H1 (cell line): ENCODE results near the gene SMOC2. TPM values are rescaled to one million over a fixed set of nuclear protein-coding genes. Genes with fewer than 3 reads are reported as not detected.

ENCODE experiments used
- CTCF ChIA-PET: fragments of 300-600 bp; sonication (Branson Sonifier 250); formaldehyde crosslinking; loops from one replicate; lab custom pipeline; 2021; ENCODE audit not compliant: partially characterized antibody; lab: Charles Lee
- POLR2A ChIA-PET: fragments of 300-600 bp; sonication (Branson Sonifier 250); formaldehyde crosslinking; loops from one replicate; lab custom pipeline; 2021; ENCODE audit warnings: inconsistent platforms; ENCODE audit not compliant: partially characterized antibody; lab: Charles Lee
- DNase-seq, 2 experiments: peaks; one replicate each; pipeline versions ENCODE4 v3.0.0 to v3.0.0-alpha.2; 2010 to 2022; ENCODE audit warnings: low spot score in 2 of 2, low read depth in 1 of 2, mixed read lengths in 1 of 2
- FAIRE-seq: peaks from 2 replicates; lab custom pipeline; 2011; peaks lifted over from hg19 to GRCh38; lab: Jason Lieb, UNC
- H2AFZ ChIP-seq: 2 replicates; pipeline ENCODE4 v1.8.1; 2012; ENCODE audit warnings: low read length, inconsistent platforms
- H2AK5ac ChIP-seq: 2 replicates; pipeline ENCODE4 v1.6.1; 2013; ENCODE audit warnings: low read depth, low read length
- H2BK120ac ChIP-seq: replicated peaks from 2 replicates; pipeline ENCODE3; 2013; ENCODE audit warnings: low read depth, low read length, inconsistent platforms
- H2BK12ac ChIP-seq: 2 replicates; pipeline ENCODE4 v1.6.1; 2013; ENCODE audit warnings: low read depth, low read length
- H2BK15ac ChIP-seq: 2 replicates; pipeline ENCODE4 v1.6.1; 2013; ENCODE audit warnings: low read length
- H2BK20ac ChIP-seq: 2 replicates; pipeline ENCODE4 v1.6.1; 2013; ENCODE audit warnings: low read length
- H2BK5ac ChIP-seq: 2 replicates; pipeline ENCODE4 v1.6.1; 2013; ENCODE audit warnings: low read depth, low read length
- H3K14ac ChIP-seq: 2 replicates; pipeline ENCODE4 v1.6.1; 2013; ENCODE audit warnings: inconsistent platforms; ENCODE audit not compliant: insufficient read length
- H3K18ac ChIP-seq: 2 replicates; pipeline ENCODE4 v1.6.1; 2013; ENCODE audit warnings: low read length; ENCODE audit errors: extremely low read depth
- H3K23ac ChIP-seq: 2 replicates; pipeline ENCODE4 v1.6.1; 2013; ENCODE audit warnings: inconsistent platforms; ENCODE audit not compliant: insufficient read length
- H3K23me2 ChIP-seq: 2 replicates; pipeline ENCODE4 v1.6.1; 2013; ENCODE audit warnings: low read depth, low read length
- H3K27ac ChIP-seq: 2 replicates; pipeline ENCODE4 v1.6.1; 2011; ENCODE audit warnings: low read depth, low read length, inconsistent platforms
- H3K27me3 ChIP-seq, 4 experiments: replicated peaks in 1 of 4; 1 replicate in 1 of 4; 2 replicates in 3 of 4; pipeline versions ENCODE4 v1.6.1 to v1.8.1; 2011 to 2013; ENCODE audit warnings: low read length in 3 of 4, mild to moderate bottlenecking in 3 of 4, inconsistent platforms in 2 of 4, mixed read lengths in 2 of 4, moderate library complexity in 1 of 4; ENCODE audit not compliant: control insufficient read depth in 3 of 4, insufficient read depth in 3 of 4; ENCODE audit errors: extremely low read depth in 1 of 4
- H3K36me3 ChIP-seq, 4 experiments: 2 replicates each; pipeline versions ENCODE4 v1.6.1 to v1.8.1; 2011 to 2013; ENCODE audit warnings: mild to moderate bottlenecking in 4 of 4, low read length in 3 of 4, moderate library complexity in 2 of 4, control low read depth in 1 of 4, inconsistent platforms in 1 of 4; ENCODE audit not compliant: insufficient read depth in 4 of 4, control insufficient read depth in 2 of 4
- H3K4ac ChIP-seq: replicated peaks from 2 replicates; pipeline ENCODE3; 2013; ENCODE audit warnings: low read length, low read depth, mixed read lengths, inconsistent platforms; ENCODE audit not compliant: insufficient read length
- H3K4me1 ChIP-seq, 4 experiments: replicated peaks in 1 of 4; 1 replicate in 1 of 4; 2 replicates in 3 of 4; pipeline versions ENCODE4 v1.6.1 to v1.8.1; 2011 to 2013; ENCODE audit warnings: low read length in 3 of 4, inconsistent platforms in 2 of 4, mixed read lengths in 1 of 4; ENCODE audit not compliant: insufficient read depth in 4 of 4, control insufficient read depth in 3 of 4
- H3K4me2 ChIP-seq, 2 experiments: 2 replicates each; pipeline versions ENCODE4 v1.6.1 to v1.8.1; 2011 to 2013; ENCODE audit warnings: low read depth in 2 of 2, low read length in 2 of 2, control low read depth in 1 of 2, inconsistent platforms in 1 of 2, mild to moderate bottlenecking in 1 of 2; ENCODE audit not compliant: insufficient read depth in 1 of 2
- H3K4me3 ChIP-seq, 4 experiments: fragments of 200-600, 300-600 bp in 1 of 4; sonication (generic), shearing (Covaris generic), sonication (Bioruptor Twin) in 1 of 4; 2 replicates each; pipeline versions ENCODE4 v1.5.1 to v1.8.1; 2011 to 2016; ENCODE audit warnings: low read length in 4 of 4, low read depth in 3 of 4, control low read depth in 2 of 4, inconsistent platforms in 2 of 4, mild to moderate bottlenecking in 2 of 4, mixed read lengths in 1 of 4, moderate library complexity in 1 of 4; ENCODE audit not compliant: insufficient read depth in 2 of 4; ENCODE audit errors: extremely low read depth in 1 of 4
- H3K56ac ChIP-seq: replicated peaks from 2 replicates; pipeline ENCODE3; 2013; ENCODE audit warnings: low read depth, mild to moderate bottlenecking, mixed read lengths, low read length, inconsistent platforms; ENCODE audit not compliant: insufficient read length
- H3K79me1 ChIP-seq: 2 replicates; pipeline ENCODE4 v1.6.1; 2013; ENCODE audit warnings: low read depth, low read length, control low read depth
- H3K79me2 ChIP-seq, 2 experiments: 2 replicates each; pipeline versions ENCODE4 v1.6.1 to v1.8.1; 2012 to 2013; ENCODE audit warnings: low read length in 2 of 2, mild to moderate bottlenecking in 2 of 2, inconsistent platforms in 1 of 2; ENCODE audit not compliant: insufficient read depth in 2 of 2, control insufficient read depth in 1 of 2
- H3K9ac ChIP-seq, 4 experiments: replicated peaks in 1 of 4; 1 replicate in 1 of 4; 2 replicates in 3 of 4; pipeline versions ENCODE4 v1.6.1 to v1.8.1; 2011 to 2013; ENCODE audit warnings: low read depth in 3 of 4, low read length in 3 of 4, control low read depth in 2 of 4, mild to moderate bottlenecking in 2 of 4, moderate library complexity in 2 of 4, inconsistent platforms in 1 of 4; ENCODE audit errors: extremely low read depth in 1 of 4
- H3K9me3 ChIP-seq, 2 experiments: 2 replicates each; pipeline versions ENCODE4 v1.6.1 to v1.8.1; 2012 to 2013; ENCODE audit warnings: mild to moderate bottlenecking in 2 of 2, moderate library complexity in 2 of 2, control low read depth in 1 of 2, inconsistent platforms in 1 of 2, low read depth in 1 of 2, low read length in 1 of 2, mixed read lengths in 1 of 2; ENCODE audit not compliant: insufficient read depth in 2 of 2
- H4K20me1 ChIP-seq, 2 experiments: replicated peaks in 1 of 2; 2 replicates each; pipeline versions ENCODE3 to v1.8.1; 2011 to 2013; ENCODE audit warnings: inconsistent platforms in 2 of 2, low read length in 2 of 2, mild to moderate bottlenecking in 1 of 2; ENCODE audit not compliant: insufficient read depth in 2 of 2, control insufficient read depth in 1 of 2
- H4K5ac ChIP-seq: 2 replicates; pipeline ENCODE4 v1.6.1; 2013; ENCODE audit warnings: low read length, low read depth, mixed read lengths, inconsistent platforms; ENCODE audit not compliant: insufficient read length
- H4K8ac ChIP-seq: 2 replicates; pipeline ENCODE4 v1.8.0; 2013; ENCODE audit warnings: mild to moderate bottlenecking, moderate library complexity, low read length, inconsistent platforms; ENCODE audit not compliant: insufficient read depth; ENCODE audit errors: extremely low read depth
- H4K91ac ChIP-seq: replicated peaks from 2 replicates; pipeline ENCODE3; 2013; ENCODE audit warnings: low read length, mixed read lengths, inconsistent platforms; ENCODE audit not compliant: insufficient read length
- ASH2L ChIP-seq: fragments of 200-600, 300-600 bp; sonication (generic); IDR thresholded peaks from one replicate; pipeline ENCODE4 v1.7.1; 2017; ENCODE audit warnings: low read length
- ATF3 ChIP-seq: IDR thresholded peaks from 2 replicates; pipeline ENCODE4 v1.6.1; 2011; ENCODE audit warnings: low read depth, mild to moderate bottlenecking, low read length; ENCODE audit not compliant: insufficient read depth
- GTF2F1 ChIP-seq: IDR thresholded peaks from 2 replicates; pipeline ENCODE4 v1.6.1; 2012; ENCODE audit warnings: low read depth, low read length, improper control_type of control experiment, borderline replicate concordance
- HDAC6 ChIP-seq: IDR thresholded peaks from one replicate; pipeline ENCODE4 v1.7.1; 2012; ENCODE audit warnings: low read depth, mild to moderate bottlenecking, inconsistent platforms, low read length, moderate library complexity
- NANOG ChIP-seq: IDR thresholded peaks from 2 replicates; pipeline ENCODE4 v1.6.1; 2011; ENCODE audit warnings: low read length, low read depth, mild to moderate bottlenecking, inconsistent platforms; ENCODE audit not compliant: insufficient read depth, poor library complexity, severe bottlenecking
- POLR2AphosphoS5 ChIP-seq: IDR thresholded peaks from 2 replicates; pipeline ENCODE4 v1.6.1; 2011; ENCODE audit warnings: low read depth, low read length
- RAD21 ChIP-seq, 2 experiments: IDR thresholded peaks in 1 of 2; conservative IDR thresholded peaks in 1 of 2; 2 replicates each; pipeline ENCODE4 v1.6.1; 2011; ENCODE audit warnings: low read depth in 2 of 2, low read length in 2 of 2, improper control_type of control experiment in 1 of 2, inconsistent platforms in 1 of 2, mild to moderate bottlenecking in 1 of 2, moderate library complexity in 1 of 2
- SP2 ChIP-seq: IDR thresholded peaks from 2 replicates; pipeline ENCODE4 v1.6.1; 2012; ENCODE audit warnings: mild to moderate bottlenecking, low read length, inconsistent platforms
- SRF ChIP-seq: IDR thresholded peaks from 2 replicates; pipeline ENCODE4 v1.6.1; 2011; ENCODE audit warnings: mild to moderate bottlenecking, low read depth, low read length, moderate library complexity
- TAF7 ChIP-seq: optimal IDR thresholded peaks from 2 replicates; pipeline ENCODE3; 2011; ENCODE audit warnings: low read depth, mild to moderate bottlenecking, inconsistent platforms, low read length, moderate library complexity, borderline replicate concordance
- TCF12 ChIP-seq: IDR thresholded peaks from 2 replicates; pipeline ENCODE4 v1.6.1; 2011; ENCODE audit warnings: low read depth, mild to moderate bottlenecking, low read length
- ZNF274 ChIP-seq: IDR thresholded peaks from 2 replicates; pipeline ENCODE4 v1.7.0; 2012; ENCODE audit warnings: low read length, borderline replicate concordance; ENCODE audit errors: extremely low read depth
- WGBS, 2 experiments: shearing (Covaris generic) in 1 of 2; methylation state at CpG; one replicate each; pipeline versions ENCODE4 v1.1.6 to v1.1.7; 2013 to 2015; ENCODE audit warnings: low lambda C conversion rate in 2 of 2, mixed read lengths in 2 of 2, inconsistent platforms in 1 of 2, low coverage in 1 of 2, missing lambda C conversion rate in 1 of 2; ENCODE audit not compliant: insufficient replicate concordance in 2 of 2, insufficient coverage in 1 of 2, insufficient read length in 1 of 2; ENCODE audit errors: extremely low coverage in 1 of 2, missing lambda C conversion rate in 1 of 2; 5-methylcytosine and 5-hydroxymethylcytosine counted together
- polyA plus RNA-seq, 7 experiments: library from polyadenylated mRNA; depleted of rRNA in 3 of 7; stranded (reverse) in 5 of 7; unstranded in 2 of 7; fragments of >200 nt in 5 of 7; fragments of 200-250 nt in 2 of 7; gene quantifications; 1 replicate in 5 of 7; 2 replicates in 1 of 7; 4 replicates in 1 of 7; pipeline versions ENCODE4 v1.2.1 to v1.2.3, GENCODE V29; 2011 to 2013; ENCODE audit warnings: missing spikeins in 2 of 7, mixed read lengths in 2 of 7
- total RNA-seq: library from RNA; stranded (reverse); fragmentation: NEBNext Ultra II Directional; extraction: Animal tissue kit (Norgen Biotek cat#: 25700); gene quantifications from 2 replicates; pipeline ENCODE4 v1.2.1, GENCODE V29; 2021

The SMOC2 gene
- total and polyA plus RNA-seq, 2 of the 8 experiments (the other 6 are each of a cell fraction or from before 2014, with no cell fraction given), result 7.7 to 8.5 TPM

GRCh38 chr6:168439794-168440450, 1.1 kb upstream of the SMOC2 start:
- no peak overlapping the region for H3K23ac ChIP-seq
- ChIA-PET CTCF (interaction anchor here (2.0 kb wide), 1 partner anchor 70 kb away, joined by 4 read pairs; no protein-coding TSS in a partner anchor), POLR2A (interaction anchor here (1.0 to 1.3 kb wide), 2 partner anchors 26 to 116 kb away, joined by 3 read pairs; no protein-coding TSS in a partner anchor)
- H2AK5ac ChIP-seq, result no peak overlapping the region
- peaks cover 0 to 31% (median 28%) of the 10 kb centered on the region in 4 experiments; a peak in 6 of 7 replicates for H3K27me3 ChIP-seq
- H3K4ac ChIP-seq, result no peak overlapping the region
- TF ChIP-seq ZNF274 (no peak), TCF12 (no peak), POLR2AphosphoS5 (no peak), ASH2L (no peak), NANOG (no peak), SP2 (no peak), SRF (no peak), RAD21 (IDR thresholded peaks at IDR 0.05 in 1 of 2, conservative IDR thresholded peaks at IDR 0.05 in 1 of 2; ENCODE audit: low read depth in 2 of 2, low read length in 2 of 2) (no peak), ATF3 (no peak), GTF2F1 (no peak), HDAC6 (no peak), TAF7 (no peak)
- no peak overlapping the region for H2BK20ac ChIP-seq
- no peaks in the 10 kb centered on the region for H3K9me3 ChIP-seq
- H3K79me1 ChIP-seq, result no peaks in the 10 kb centered on the region
- H3K56ac ChIP-seq, result no peak overlapping the region
- FAIRE-seq, result no peak
- no peaks in the 10 kb centered on the region for H3K79me2 ChIP-seq
- no peak overlapping the region for H4K5ac ChIP-seq
- H2BK5ac ChIP-seq, result no peak overlapping the region
- H3K4me2 ChIP-seq, result peak overlapping the region in 1 of 2 experiments; percentile 83; a peak in 2 of 4 replicates
- peak overlapping the region in 1 of 4 experiments; percentile 74; a peak in 1 of 8 replicates for H3K4me3 ChIP-seq
- no peak overlapping the region for H4K91ac ChIP-seq
- H3K18ac ChIP-seq, result no peak overlapping the region
- WGBS, 2 experiments, result 75% methylated on average over 8 of the region's 8 CpGs; no CpG with 5 or more reads in 1 of the 2 experiments
- no peak overlapping the region for H3K14ac ChIP-seq
- 0 out of 2 replicates have a peak overlapping the region, but pooled peaks have one; percentile 22 for H4K8ac ChIP-seq
- no peak overlapping the region for H3K27ac ChIP-seq
- H2BK12ac ChIP-seq, result no peak overlapping the region
- H3K9ac ChIP-seq, result no peak overlapping the region
- peaks cover 12% of the 10 kb centered on the region; the same call in 1 of the 2 replicates for H3K23me2 ChIP-seq
- H4K20me1 ChIP-seq, result no peaks in the 10 kb centered on the region
- no peak overlapping the region for H2AFZ ChIP-seq
- no peaks in the 10 kb centered on the region for H3K36me3 ChIP-seq
- H2BK15ac ChIP-seq, result no peak overlapping the region
- H3K4me1 ChIP-seq, result peaks cover 10 to 24% (median 18%) of the 10 kb centered on the region in 4 experiments
- DNase-seq, result no peak
- no peak overlapping the region for H2BK120ac ChIP-seq
